PFSK-1 (cell line): ENCODE results near the gene STAT3.

Experiments used
- FOXP2 ChIP-seq: optimal IDR thresholded peaks from 2 replicates; pipeline ENCODE3; 2011; ENCODE audit warnings: borderline replicate concordance, control low read depth, inconsistent platforms; ENCODE audit not compliant: insufficient read depth; ENCODE audit errors: extremely low read length, extremely low read depth
- POLR2AphosphoS5 ChIP-seq: IDR thresholded peaks from 2 replicates; pipeline ENCODE4 v1.6.1; 2012; ENCODE audit warnings: low read depth, mild to moderate bottlenecking, control low read depth, low read length, moderate library complexity
- REST ChIP-seq, 2 experiments: IDR thresholded peaks; 2 replicates each; pipeline versions ENCODE4 v1.6.1 to v1.8.0; 2011 to 2012; ENCODE audit warnings: low read depth in 2 of 2, low read length in 2 of 2, control low read depth in 1 of 2, inconsistent platforms in 1 of 2, mild to moderate bottlenecking in 1 of 2, moderate library complexity in 1 of 2; ENCODE audit not compliant: insufficient read depth in 1 of 2
- SIN3A ChIP-seq: IDR thresholded peaks from 2 replicates; pipeline ENCODE4 v1.6.1; 2012; ENCODE audit warnings: mild to moderate bottlenecking, low read length, moderate library complexity, borderline replicate concordance; ENCODE audit not compliant: insufficient read depth
- TAF1 ChIP-seq: IDR thresholded peaks from 2 replicates; pipeline ENCODE4 v1.6.1; 2012; ENCODE audit warnings: low read length, control low read depth, borderline replicate concordance; ENCODE audit not compliant: insufficient read depth

- TF ChIP-seq TAF1: no peak
- no peak for TF ChIP-seq POLR2AphosphoS5
- no peak for TF ChIP-seq SIN3A
- TF ChIP-seq REST (IDR thresholded peaks at IDR 0.05; ENCODE audit: insufficient read depth in 1 of 2, low read depth in 2 of 2, low read length in 2 of 2): no peak
- TF ChIP-seq FOXP2: no peak
Measured at GRCh38 chr17:42421507-42422338, 33.5 kb upstream of the STAT3 start.
